ENCODE measurements around the gene HDDC2.

HDDC2 gene

DNA sequence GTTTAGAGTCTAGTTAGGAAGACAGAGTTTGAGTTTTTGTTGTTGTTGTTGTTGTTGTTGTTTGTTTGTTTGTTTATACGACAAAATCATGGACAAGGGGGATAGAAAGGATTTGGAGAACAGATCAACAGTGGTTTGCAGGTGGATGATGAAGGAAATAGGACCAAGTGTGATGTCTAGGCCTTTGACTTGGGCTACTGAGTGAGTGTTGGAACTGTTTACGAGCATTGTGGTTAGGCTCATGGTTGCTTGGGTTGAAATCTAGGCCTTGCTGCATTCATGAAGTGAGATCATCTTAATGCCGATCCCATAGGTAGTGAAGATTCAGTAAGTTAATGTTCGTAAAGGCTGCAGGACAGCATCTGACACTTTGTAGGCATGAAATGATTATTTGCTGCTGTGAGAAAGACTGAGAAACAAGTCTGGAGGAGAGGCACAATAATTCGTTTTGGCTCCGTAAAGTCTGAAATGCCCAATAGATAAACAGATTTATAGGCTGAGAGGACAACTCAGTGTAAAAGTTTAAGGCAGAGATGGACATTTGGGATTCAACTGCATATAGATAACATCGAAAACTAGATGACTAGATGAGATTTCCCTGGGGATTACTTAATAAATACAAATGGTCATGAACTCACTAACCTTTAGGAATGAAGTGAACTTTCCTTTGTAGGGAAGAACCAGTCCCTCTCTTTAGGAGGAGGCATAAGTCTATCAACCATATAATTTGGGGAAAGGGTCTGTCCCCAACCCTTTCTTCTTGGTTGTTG, 70.0 kb downstream of the HDDC2 start:
- peaks cover 0 to 11% (median 0%) of the 10 kb centered on the region in 5 donors for H3K4me1 ChIP-seq (ENCODE audit: control insufficient read depth in 5 of 5, insufficient read depth in 5 of 5, low read length in 5 of 5)
- H3K4me3 ChIP-seq (ENCODE audit: low read depth in 1 of 5, low read length in 5 of 5), result no peak overlapping the region
- no peaks in the 10 kb centered on the region for H3K27me3 ChIP-seq (ENCODE audit: control insufficient read depth in 5 of 5, insufficient read depth in 4 of 5, low read length in 5 of 5)
- no peak overlapping the region for H3K9ac ChIP-seq (ENCODE audit: low read length in 5 of 5)
- H3K36me3 ChIP-seq (ENCODE audit: control insufficient read depth in 5 of 5, insufficient read depth in 5 of 5, low read length in 5 of 5), result no peaks in the 10 kb centered on the region
- no peaks in the 10 kb centered on the region for H3K9me3 ChIP-seq (ENCODE audit: control insufficient read depth in 5 of 5, low read length in 5 of 5)
- H3K27ac ChIP-seq (ENCODE audit: low read depth, low read length), result no peak overlapping the region

DNA sequence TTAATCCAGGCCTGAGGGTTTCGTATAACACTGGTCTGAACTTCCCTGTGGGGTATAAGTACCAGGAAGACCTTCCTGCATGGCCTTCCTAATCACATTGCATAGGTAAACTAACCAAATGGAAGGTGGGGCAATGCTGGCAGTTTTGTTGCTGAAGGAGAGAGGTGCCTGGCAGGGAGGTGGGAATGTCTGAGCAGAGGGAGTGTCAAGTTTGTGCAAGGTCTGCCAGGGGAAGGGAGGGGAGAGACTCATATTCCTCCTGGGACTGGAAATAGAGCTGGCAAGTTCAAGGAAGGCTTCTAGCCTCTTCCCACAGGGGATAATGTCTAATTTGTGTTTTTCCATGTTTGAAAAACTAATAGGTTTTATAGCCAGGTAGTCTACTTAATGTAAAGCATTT, 70.6 kb downstream of the HDDC2 start:
- Histone ChIP-seq H3K27me3 (ENCODE audit: control insufficient read depth in 5 of 5, insufficient read depth in 4 of 5, low read length in 5 of 5) (no peaks in the 10 kb centered on the region), H3K27ac (ENCODE audit: low read depth, low read length) (no peak overlapping the region), H3K9ac (ENCODE audit: low read length in 5 of 5) (no peak overlapping the region), H3K4me1 (ENCODE audit: control insufficient read depth in 5 of 5, insufficient read depth in 5 of 5, low read length in 5 of 5) (peaks cover 0 to 8% (median 0%) of the 10 kb centered on the region in 5 donors), H3K9me3 (ENCODE audit: control insufficient read depth in 5 of 5, low read length in 5 of 5) (no peaks in the 10 kb centered on the region), H3K4me3 (ENCODE audit: low read depth in 1 of 5, low read length in 5 of 5) (no peak overlapping the region), H3K36me3 (ENCODE audit: control insufficient read depth in 5 of 5, insufficient read depth in 5 of 5, low read length in 5 of 5) (no peaks in the 10 kb centered on the region)

DNA sequence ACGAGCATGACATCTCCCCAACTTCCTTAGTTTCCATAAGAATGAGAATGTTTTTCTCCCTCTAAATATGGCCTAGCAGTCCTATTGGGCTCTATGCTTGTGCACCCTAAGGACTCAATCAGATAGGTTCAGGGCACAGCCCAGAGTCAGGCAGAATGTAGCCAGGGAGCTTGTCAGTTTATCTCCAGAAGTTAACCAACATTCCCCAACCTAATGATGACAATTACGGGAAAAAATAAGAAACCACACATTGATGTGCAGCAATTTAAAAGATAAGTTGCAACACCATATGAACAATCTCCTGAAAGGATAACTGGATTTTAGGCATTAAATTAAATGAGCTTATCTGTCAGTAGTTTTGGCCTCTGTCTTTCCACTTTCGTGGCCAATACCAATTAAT, 71.1 kb downstream of the HDDC2 start:
- Histone ChIP-seq H3K36me3 (ENCODE audit: control insufficient read depth in 5 of 5, insufficient read depth in 5 of 5, low read length in 5 of 5) (no peaks in the 10 kb centered on the region), H3K9ac (ENCODE audit: low read length in 5 of 5) (no peak overlapping the region), H3K4me1 (ENCODE audit: control insufficient read depth in 5 of 5, insufficient read depth in 5 of 5, low read length in 5 of 5) (peaks cover 0 to 8% (median 0%) of the 10 kb centered on the region in 5 donors), H3K27ac (ENCODE audit: low read depth, low read length) (no peak overlapping the region), H3K27me3 (ENCODE audit: control insufficient read depth in 5 of 5, insufficient read depth in 4 of 5, low read length in 5 of 5) (no peaks in the 10 kb centered on the region), H3K4me3 (ENCODE audit: low read depth in 1 of 5, low read length in 5 of 5) (no peak overlapping the region), H3K9me3 (ENCODE audit: control insufficient read depth in 5 of 5, low read length in 5 of 5) (no peaks in the 10 kb centered on the region)

DNA sequence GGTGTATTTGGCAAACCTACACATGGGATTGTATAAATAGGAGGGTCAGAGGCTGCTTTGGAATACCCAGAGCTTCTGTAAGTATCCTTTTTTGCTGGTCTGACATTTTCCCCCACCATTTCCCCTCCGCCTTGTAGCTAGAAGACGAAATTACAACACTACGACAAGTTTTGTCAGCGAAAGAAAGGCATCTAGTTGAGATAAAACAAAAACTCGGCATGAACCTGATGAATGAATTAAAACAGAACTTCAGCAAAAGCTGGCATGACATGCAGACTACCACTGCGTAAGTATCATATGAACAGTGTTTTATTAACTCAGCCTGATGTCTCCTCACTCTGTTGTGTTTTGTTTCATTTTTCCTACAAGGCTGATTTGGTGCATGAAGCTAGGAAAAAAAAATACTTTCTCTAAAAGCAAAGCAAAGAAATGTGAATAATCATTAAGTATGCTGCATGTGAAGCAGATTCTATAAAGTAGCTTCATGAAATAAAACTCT, 72.7 kb downstream of the HDDC2 start:
- Histone ChIP-seq H3K9me3 (ENCODE audit: control insufficient read depth in 5 of 5, low read length in 5 of 5) (no peaks in the 10 kb centered on the region), H3K36me3 (ENCODE audit: control insufficient read depth in 5 of 5, insufficient read depth in 5 of 5, low read length in 5 of 5) (no peaks in the 10 kb centered on the region), H3K4me1 (ENCODE audit: control insufficient read depth in 5 of 5, insufficient read depth in 5 of 5, low read length in 5 of 5) (peaks cover 0 to 14% (median 4%) of the 10 kb centered on the region in 5 donors), H3K4me3 (ENCODE audit: low read depth in 1 of 5, low read length in 5 of 5) (no peak overlapping the region), H3K9ac (ENCODE audit: low read length in 5 of 5) (no peak overlapping the region), H3K27ac (ENCODE audit: low read depth, low read length) (no peak overlapping the region), H3K27me3 (ENCODE audit: control insufficient read depth in 5 of 5, insufficient read depth in 4 of 5, low read length in 5 of 5) (no peaks in the 10 kb centered on the region)

DNA sequence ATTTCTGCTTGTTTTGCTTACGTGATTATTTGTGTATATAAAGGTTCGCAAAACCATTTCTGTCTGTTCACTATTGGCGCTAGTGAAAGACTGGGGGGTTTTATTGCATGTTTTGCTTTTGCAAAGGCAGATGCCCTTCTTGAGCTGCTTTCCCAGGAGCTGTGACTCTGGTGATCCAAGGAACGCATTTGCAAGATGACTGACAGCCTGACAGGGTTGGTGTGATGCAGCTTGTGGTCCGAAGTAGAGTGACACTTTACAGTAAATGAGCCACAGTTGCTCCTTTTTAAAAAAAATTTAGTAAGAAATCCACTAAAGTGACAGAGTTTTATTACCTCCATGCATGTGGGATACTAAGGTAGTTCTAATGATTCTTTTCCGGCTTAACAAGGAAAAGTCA, 74.5 kb downstream of the HDDC2 start:
- H3K9ac ChIP-seq (ENCODE audit: low read length in 5 of 5), result no peak overlapping the region
- peaks cover 0 to 19% (median 7%) of the 10 kb centered on the region in 5 donors for H3K4me1 ChIP-seq (ENCODE audit: control insufficient read depth in 5 of 5, insufficient read depth in 5 of 5, low read length in 5 of 5)
- no peak overlapping the region for H3K4me3 ChIP-seq (ENCODE audit: low read depth in 1 of 5, low read length in 5 of 5)
- H3K27me3 ChIP-seq (ENCODE audit: control insufficient read depth in 5 of 5, insufficient read depth in 4 of 5, low read length in 5 of 5), result no peaks in the 10 kb centered on the region
- H3K9me3 ChIP-seq (ENCODE audit: control insufficient read depth in 5 of 5, low read length in 5 of 5), result no peaks in the 10 kb centered on the region
- H3K36me3 ChIP-seq (ENCODE audit: control insufficient read depth in 5 of 5, insufficient read depth in 5 of 5, low read length in 5 of 5), result no peaks in the 10 kb centered on the region
- H3K27ac ChIP-seq (ENCODE audit: low read depth, low read length), result no peak overlapping the region
